OCI-LY3 (cell line): ENCODE measurements around the gene MORF4L1.

Experiments
- CTCF ChIP-seq: fragments of 200-600, 300-600 bp; sonication (generic); IDR thresholded peaks from 2 replicates; pipeline ENCODE4 v1.5.1; 2014; ENCODE audit warnings: antibody characterized with exemption, low read length, low read depth
- EZH2phosphoT487 ChIP-seq: fragments of 200-600 bp; shearing (Covaris generic); IDR thresholded peaks from 2 replicates; pipeline ENCODE4 v1.6.1; 2018; ENCODE audit warnings: antibody characterized with exemption, mixed run types, low read depth

DNA sequence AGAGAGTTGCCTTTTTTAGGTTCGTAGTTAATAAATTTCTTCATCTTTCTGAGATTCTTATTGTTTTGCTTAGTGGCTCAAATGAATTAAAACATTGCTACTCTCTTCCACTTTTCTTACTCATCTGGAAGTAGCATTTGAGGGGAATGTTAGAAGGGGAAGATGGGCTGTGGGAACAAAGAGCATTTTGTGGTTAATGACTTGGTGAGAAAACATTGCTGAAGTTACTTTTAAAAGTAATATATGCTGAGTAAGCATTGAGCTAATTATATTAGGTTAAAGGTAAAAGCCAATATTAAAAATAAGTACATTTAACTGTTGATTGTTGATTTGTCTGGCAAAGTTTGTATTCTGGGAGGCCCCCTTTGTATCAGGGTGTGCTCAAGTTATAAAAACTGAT, 5.7 kb downstream of the MORF4L1 start:
- no peak for TF ChIP-seq CTCF
- no peak for TF ChIP-seq EZH2phosphoT487
